ENCODE data around the gene ZNF664. TPM values are rescaled to one million over a fixed set of nuclear protein-coding genes. Genes with fewer than 3 reads are reported as not detected.

Gene ZNF664
- total and polyA plus RNA-seq, 9 of the 15 experiments (the other 6 are each of a cell fraction or from before 2014, with no cell fraction given), result 3.3 to 101 (median 63.6) TPM

- TF ChIP-seq ZNF407 (IDR thresholded peaks at IDR 0.05; ENCODE audit: low read depth) (no peak), HOXB6 (CRISPR knock-in tag; IDR thresholded peaks at IDR 0.05; ENCODE audit: borderline replicate concordance) (no peak), ZNF507 (tag; conservative IDR thresholded peaks at IDR 0.05) (no peak), CREM (IDR thresholded peaks at IDR 0.05; ENCODE audit: low read depth) (no peak), DACH1 (IDR thresholded peaks at IDR 0.05; ENCODE audit: partially characterized antibody) (no peak), TRIM25 (IDR thresholded peaks at IDR 0.05; ENCODE audit: borderline replicate concordance) (no peak), GATA2 (CRISPR knock-in tag; IDR thresholded peaks at IDR 0.05) (no peak), NCOA6 (IDR thresholded peaks at IDR 0.05) (no peak), ZNF277 (CRISPR knock-in tag; IDR thresholded peaks at IDR 0.05; ENCODE audit: borderline replicate concordance) (no peak), ZNF584 (CRISPR knock-in tag; IDR thresholded peaks at IDR 0.05; ENCODE audit: low read depth) (no peak), MIER1 (IDR thresholded peaks at IDR 0.05; ENCODE audit: low read depth) (no peak), PRDM10 (IDR thresholded peaks at IDR 0.05; ENCODE audit: partially characterized antibody) (no peak)
Observed at GRCh38 chr12:123960029-123960735, 12.8 kb upstream of the ZNF664 start (continued).
